CD4-positive, alpha-beta T cell treated with Interferon gamma for 1 hour (primary cell): ENCODE measurements around the gene NHS.

Experiments used
- DNase-seq: peaks from one replicate; pipeline ENCODE4 v3.0.0-alpha.2; 2020

NHS gene

GRCh38 chrX:17689971-17690409 lies 315.0 kb downstream of the NHS start:
- no peak for DNase-seq

- DNase-seq: no peak
These were observed 317.8 kb downstream of the NHS start for GRCh38 chrX:17692709-17693346.

- DNase-seq: no peak
These were observed 322.2 kb downstream of the NHS start for GRCh38 chrX:17697191-17697590.

- DNase-seq: no peak
These were observed 326.0 kb downstream of the NHS start for GRCh38 chrX:17700976-17701375.

GRCh38 chrX:17703201-17703600 lies 328.2 kb downstream of the NHS start:
- no peak for DNase-seq

- DNase-seq: no peak
These were observed 330.2 kb downstream of the NHS start for GRCh38 chrX:17705211-17705610.

- DNase-seq: no peak
These were observed 331.7 kb downstream of the NHS start for GRCh38 chrX:17706676-17707075.

- DNase-seq: no peak
These were observed 332.7 kb downstream of the NHS start for GRCh38 chrX:17707731-17708130.

GRCh38 chrX:17710871-17711301 lies 335.9 kb downstream of the NHS start:
- no peak for DNase-seq

GRCh38 chrX:17713288-17713687 lies 338.3 kb downstream of the NHS start:
- DNase-seq: no peak

GRCh38 chrX:17718649-17719165 lies 343.7 kb downstream of the NHS start:
- no peak for DNase-seq

GRCh38 chrX:17719711-17720110 lies 344.7 kb downstream of the NHS start:
- DNase-seq: no peak

GRCh38 chrX:17721715-17722114 lies 346.7 kb downstream of the NHS start:
- no peak for DNase-seq

- DNase-seq: no peak
These were observed 350.2 kb downstream of the NHS start for GRCh38 chrX:17725181-17725580.

GRCh38 chrX:17732138-17732783 lies 357.3 kb downstream of the NHS start:
- DNase-seq: no peak

- no peak for DNase-seq
These were observed 360.4 kb downstream of the NHS start for GRCh38 chrX:17735406-17735805.

- DNase-seq: no peak
These were observed 361.5 kb downstream of the NHS start for GRCh38 chrX:17736478-17736855.

GRCh38 chrX:17736856-17737709 lies 362.1 kb downstream of the NHS start, which contains the start of gene SCML1:
TSS of gene SCML1 (plus strand) at chrX:17737493. CDS start at chrX:17744187, 6,694 bp downstream.
- DNase-seq: peak; percentile 93

GRCh38 chrX:17737710-17737985 lies 362.6 kb downstream of the NHS start:
- DNase-seq: peak; percentile 30

GRCh38 chrX:17737986-17738713 lies 363.1 kb downstream of the NHS start:
- peak; percentile 43 for DNase-seq

GRCh38 chrX:17738737-17739535 lies 363.9 kb downstream of the NHS start:
- DNase-seq: no peak
